Upper lobe of left lung (tissue), 4 donors: ENCODE data around the gene AATF.

Experiments used
- EP300 ChIP-seq, 4 donors: sonication (generic); formaldehyde crosslinking; IDR thresholded peaks; one replicate each; pipeline ENCODE4 v1.5.1; 2017; ENCODE audit warnings: antibody characterized with exemption in 4 of 4, control low read depth in 2 of 4
- POLR2A ChIP-seq, 4 donors: fragments of 450-650 bp; IDR thresholded peaks; one replicate each; pipeline ENCODE4 v1.5.1; 2016 to 2017; ENCODE audit warnings: antibody characterized with exemption in 4 of 4, mild to moderate bottlenecking in 2 of 4
- POLR2AphosphoS5 ChIP-seq, 2 donors: sonication (generic); formaldehyde crosslinking; IDR thresholded peaks; one replicate each; pipeline ENCODE4 v1.5.1; 2017; ENCODE audit warnings: antibody characterized with exemption in 2 of 2
- TF ChIP-seq, protein P1 (sequence below), 6 experiments: fragments of 450-650 bp in 4 of 6; fragments of 200-600 bp in 2 of 6; sonication (generic) in 2 of 6; IDR thresholded peaks; one replicate each; pipeline ENCODE4 v1.5.1; 2016 to 2019; ENCODE audit warnings: antibody characterized with exemption in 6 of 6

DNA sequence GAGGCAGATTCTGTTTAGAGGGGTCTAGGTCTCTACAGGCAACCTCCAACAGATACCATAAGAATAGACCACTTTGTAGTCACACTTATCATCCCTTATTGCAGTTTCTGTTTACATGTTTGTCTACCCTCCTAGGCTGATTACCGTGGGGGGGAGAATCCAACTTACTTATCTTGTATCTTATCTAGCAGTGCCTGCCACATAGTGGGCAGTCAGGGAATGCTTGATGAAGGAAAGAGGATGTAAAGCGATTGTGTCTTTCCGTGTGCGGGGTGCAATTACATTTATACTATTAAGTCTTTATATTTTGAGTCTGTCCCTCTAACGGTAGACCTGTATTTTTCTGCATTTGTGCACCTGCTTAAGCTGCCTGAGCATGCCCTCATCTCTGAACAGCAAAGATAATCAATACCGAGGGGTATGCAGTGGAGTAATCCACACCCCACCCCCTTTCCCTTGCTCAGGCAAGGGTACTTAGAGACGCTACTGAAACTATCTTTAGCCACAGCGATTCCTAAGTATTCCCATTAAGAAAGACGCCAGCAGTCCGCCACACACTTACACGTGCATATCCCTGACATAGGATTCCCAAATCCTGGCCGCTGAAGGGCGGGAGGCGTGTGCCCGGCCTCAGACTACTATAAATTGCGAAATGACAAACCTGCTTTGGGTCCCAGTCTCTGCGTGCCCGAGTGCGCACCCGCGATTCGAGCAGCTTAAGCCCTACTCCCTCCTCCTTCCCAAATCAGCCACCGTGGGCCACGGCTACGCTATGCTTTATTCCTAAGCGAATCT is 635 bp upstream of the AATF start:
- TF ChIP-seq POLR2A (IDR thresholded peaks at IDR 0.05) = no peak
- TF ChIP-seq, protein P1, sequence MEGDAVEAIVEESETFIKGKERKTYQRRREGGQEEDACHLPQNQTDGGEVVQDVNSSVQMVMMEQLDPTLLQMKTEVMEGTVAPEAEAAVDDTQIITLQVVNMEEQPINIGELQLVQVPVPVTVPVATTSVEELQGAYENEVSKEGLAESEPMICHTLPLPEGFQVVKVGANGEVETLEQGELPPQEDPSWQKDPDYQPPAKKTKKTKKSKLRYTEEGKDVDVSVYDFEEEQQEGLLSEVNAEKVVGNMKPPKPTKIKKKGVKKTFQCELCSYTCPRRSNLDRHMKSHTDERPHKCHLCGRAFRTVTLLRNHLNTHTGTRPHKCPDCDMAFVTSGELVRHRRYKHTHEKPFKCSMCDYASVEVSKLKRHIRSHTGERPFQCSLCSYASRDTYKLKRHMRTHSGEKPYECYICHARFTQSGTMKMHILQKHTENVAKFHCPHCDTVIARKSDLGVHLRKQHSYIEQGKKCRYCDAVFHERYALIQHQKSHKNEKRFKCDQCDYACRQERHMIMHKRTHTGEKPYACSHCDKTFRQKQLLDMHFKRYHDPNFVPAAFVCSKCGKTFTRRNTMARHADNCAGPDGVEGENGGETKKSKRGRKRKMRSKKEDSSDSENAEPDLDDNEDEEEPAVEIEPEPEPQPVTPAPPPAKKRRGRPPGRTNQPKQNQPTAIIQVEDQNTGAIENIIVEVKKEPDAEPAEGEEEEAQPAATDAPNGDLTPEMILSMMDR (IDR thresholded peaks at IDR 0.05) = no peak
- TF ChIP-seq POLR2AphosphoS5 (IDR thresholded peaks at IDR 0.05) = no peak
- no peak for TF ChIP-seq EP300 (IDR thresholded peaks at IDR 0.05)
